HCT116 (cell line): ENCODE data around the gene TOMM40. TPM values are rescaled to one million over a fixed set of nuclear protein-coding genes. Genes with fewer than 3 reads are reported as not detected.

ENCODE experiments used
- ATAC-seq: fragments of 200-7000 bp; cut with Tn5 transposase; 2 replicates; pipeline ENCODE4 v1.9.1; 2020; ENCODE audit warnings: mild to moderate bottlenecking, moderate library complexity
- BruUV-seq: library from RNA; stranded (reverse); fragments of 400-500 nt; replicated peaks from 2 replicates; lab custom pipeline; 2021; lab: Mats Ljungman, UMichigan
- CTCF ChIA-PET: fragments of 300-600 bp; sonication (Branson Sonifier 250); formaldehyde crosslinking; loops from one replicate; lab custom pipeline; 2021; ENCODE audit warnings: antibody characterized with exemption; lab: Charles Lee
- POLR2A ChIA-PET: fragments of 300-600, 350-600 bp; sonication (Branson Sonifier 250); formaldehyde crosslinking; loops from one replicate; lab custom pipeline; 2021; ENCODE audit warnings: antibody characterized with exemption; lab: Charles Lee
- RAD21 ChIA-PET, 2 experiments: fragments of 300-600 bp; sonication (Branson Sonifier 250); formaldehyde crosslinking; loops; one replicate each; lab custom pipeline; 2023; ENCODE audit warnings: low total read pairs in 2 of 2; ENCODE audit not compliant: uncharacterized antibody in 2 of 2, unreplicated experiment in 2 of 2, low non-redundant PET in 1 of 2; lab: Charles Lee
- DNase-seq: peaks from one replicate; pipeline ENCODE4 v3.0.0-alpha.2; 2010; ENCODE audit warnings: low read depth, low spot score
- H2AFZ ChIP-seq: fragments of 200-600 bp; shearing (Covaris generic), sonication (generic); 2 replicates; pipeline ENCODE4 v1.6.1; 2017; ENCODE audit warnings: low read depth, mixed run types, mixed read lengths, antibody characterized with exemption, low read length; ENCODE audit not compliant: poor library complexity, severe bottlenecking
- H3K27ac ChIP-seq: 2 replicates; pipeline ENCODE4 v1.5.1; 2012; ENCODE audit warnings: low read depth, low read length
- H3K27me3 ChIP-seq: fragments of 200-600 bp; sonication (generic); 2 replicates; pipeline ENCODE4 v1.6.1; 2016; ENCODE audit warnings: mixed run types, low read length, mixed read lengths; ENCODE audit not compliant: insufficient read depth
- H3K36me3 ChIP-seq, 2 experiments: fragments of 200-500 bp in 1 of 2; fragments of 200-600 bp in 1 of 2; sonication (Bioruptor generic) in 1 of 2; sonication (generic) in 1 of 2; 2 replicates each; pipeline versions ENCODE4 v1.5.1 to v1.6.1; 2014 to 2016; ENCODE audit warnings: low read length in 2 of 2, inconsistent platforms in 1 of 2, mixed read lengths in 1 of 2, mixed run types in 1 of 2; ENCODE audit not compliant: insufficient read depth in 2 of 2, control insufficient read depth in 1 of 2
- H3K4me1 ChIP-seq, 2 experiments: fragments of 200-600 bp in 1 of 2; sonication (generic) in 1 of 2; 2 replicates each; pipeline versions ENCODE4 v1.5.1 to v1.6.1; 2012 to 2017; ENCODE audit warnings: low read length in 2 of 2, inconsistent platforms in 1 of 2, mild to moderate bottlenecking in 1 of 2, mixed read lengths in 1 of 2, mixed run types in 1 of 2, moderate library complexity in 1 of 2; ENCODE audit not compliant: insufficient read depth in 2 of 2, control insufficient read depth in 1 of 2
- H3K4me2 ChIP-seq: fragments of 200-600 bp; sonication (generic); 2 replicates; pipeline ENCODE4 v1.6.1; 2017; ENCODE audit warnings: mixed run types, low read length, mixed read lengths
- H3K4me3 ChIP-seq, 2 experiments: fragments of 200-600 bp in 1 of 2; sonication (generic) in 1 of 2; replicated peaks in 1 of 2; 2 replicates each; pipeline ENCODE4 v1.5.1; 2011 to 2016; ENCODE audit warnings: low read length in 2 of 2, control low read depth in 1 of 2, low read depth in 1 of 2, mild to moderate bottlenecking in 1 of 2, mixed read lengths in 1 of 2, mixed run types in 1 of 2
- H3K79me2 ChIP-seq: fragments of 200-600 bp; sonication (generic); 2 replicates; pipeline ENCODE4 v1.6.1; 2017; ENCODE audit warnings: mild to moderate bottlenecking, mixed run types, low read length, moderate library complexity, mixed read lengths; ENCODE audit not compliant: insufficient read depth
- H3K9ac ChIP-seq: fragments of 200-600 bp; sonication (generic); 2 replicates; pipeline ENCODE4 v1.6.1; 2016; ENCODE audit warnings: low read length, mixed read lengths
- H3K9me2 ChIP-seq: fragments of 200-600 bp; sonication (generic), shearing (Covaris generic); 2 replicates; pipeline ENCODE4 v1.6.1; 2017; ENCODE audit warnings: mixed run types, mild to moderate bottlenecking, moderate library complexity; ENCODE audit not compliant: insufficient read depth
- H3K9me3 ChIP-seq, 2 experiments: fragments of 200-500 bp in 1 of 2; fragments of 200-600 bp in 1 of 2; sonication (Bioruptor generic) in 1 of 2; sonication (generic) in 1 of 2; 2 replicates each; pipeline ENCODE4 v1.6.1; 2014 to 2017; ENCODE audit warnings: low read length in 2 of 2, mixed read lengths in 2 of 2, inconsistent platforms in 1 of 2, low read depth in 1 of 2, mild to moderate bottlenecking in 1 of 2, mixed run types in 1 of 2, moderate library complexity in 1 of 2; ENCODE audit not compliant: control insufficient read depth in 1 of 2, insufficient read depth in 1 of 2
- H4K20me1 ChIP-seq: fragments of 200-600 bp; sonication (generic), shearing (Covaris generic); 2 replicates; pipeline ENCODE4 v1.6.1; 2017; ENCODE audit warnings: mixed run types, mild to moderate bottlenecking, moderate library complexity; ENCODE audit not compliant: insufficient read depth
- CBX3 ChIP-seq: IDR thresholded peaks from 2 replicates; pipeline ENCODE4 v1.6.1; 2012; ENCODE audit warnings: low read depth
- CTCF ChIP-seq, 3 experiments: fragments of 200-600 bp in 1 of 3; sonication (generic) in 1 of 3; IDR thresholded peaks in 2 of 3; conservative IDR thresholded peaks in 1 of 3; 2 replicates each; pipeline ENCODE4 v1.5.1; 2012 to 2017; ENCODE audit warnings: low read depth in 2 of 3, low read length in 2 of 3, antibody characterized with exemption in 1 of 3, borderline replicate concordance in 1 of 3, control low read depth in 1 of 3, mild to moderate bottlenecking in 1 of 3, mixed read lengths in 1 of 3, mixed run types in 1 of 3, moderate library complexity in 1 of 3; ENCODE audit not compliant: insufficient read depth in 1 of 3
- EZH2phosphoT487 ChIP-seq: fragments of 200-600 bp; IDR thresholded peaks from 2 replicates; pipeline ENCODE4 v1.6.1; 2018; ENCODE audit warnings: antibody characterized with exemption, borderline replicate concordance
- JUND ChIP-seq: IDR thresholded peaks from 2 replicates; pipeline ENCODE4 v1.6.1; 2012
- MAX ChIP-seq: IDR thresholded peaks from 2 replicates; pipeline ENCODE4 v1.6.1; 2012
- POLR2AphosphoS5 ChIP-seq: IDR thresholded peaks from 2 replicates; pipeline ENCODE4 v1.6.1; 2011; ENCODE audit warnings: mild to moderate bottlenecking, low read depth, low read length, moderate library complexity
- RAD21 ChIP-seq: IDR thresholded peaks from 2 replicates; pipeline ENCODE4 v1.6.1; 2012; ENCODE audit warnings: low read depth, mild to moderate bottlenecking
- TCF7L2 ChIP-seq: IDR thresholded peaks from 2 replicates; pipeline ENCODE4 v1.7.0; 2011; ENCODE audit warnings: borderline replicate concordance, inconsistent platforms; ENCODE audit not compliant: insufficient read depth, insufficient read length; ENCODE audit errors: extremely low read depth
- YY1 ChIP-seq: IDR thresholded peaks from 2 replicates; pipeline ENCODE4 v1.6.1; 2011; ENCODE audit warnings: low read length, low read depth, moderate library complexity, mild to moderate bottlenecking; ENCODE audit not compliant: insufficient replicate concordance; ENCODE audit errors: extremely low read depth
- ZNF274 ChIP-seq: fragments of 200-500 bp; sonication (Bioruptor generic); IDR thresholded peaks from 2 replicates; pipeline ENCODE4 v1.6.1; 2014; ENCODE audit warnings: mild to moderate bottlenecking, low read depth, low read length, inconsistent platforms
- intact Hi-C: fragments of 100-400 bp; cut with micrococcal nuclease; formaldehyde crosslinking; loops from 2 replicates; pipeline ENCODE4 v1.10.0; 2022
- total RNA-seq: library from RNA; stranded (reverse); gene quantifications from one replicate; pipeline ENCODE4 v1.2.1, GENCODE V29; 2021; ENCODE audit not compliant: unreplicated experiment

The TOMM40 gene
- total RNA-seq, 1 experiment from 2014 or later, result 178 TPM

- no peaks in the 10 kb centered on the region for H3K79me2 ChIP-seq
- H4K20me1 ChIP-seq, result no peaks in the 10 kb centered on the region
- H3K4me1 ChIP-seq, result peaks cover 8 to 11% of the 10 kb centered on the region in 2 experiments; a peak in 2 of 4 replicates
- BruUV-seq, result no TSS peak
- no peak for TF ChIP-seq ZNF274
- TF ChIP-seq JUND, result no peak
- TF ChIP-seq TCF7L2, result no peak
- no peak for TF ChIP-seq POLR2AphosphoS5
- TF ChIP-seq CTCF (IDR thresholded peaks at IDR 0.05 in 2 of 3, conservative IDR thresholded peaks at IDR 0.05 in 1 of 3; ENCODE audit: borderline replicate concordance in 1 of 3, insufficient read depth in 1 of 3, low read depth in 2 of 3, low read length in 2 of 3), result no peak
- no peak overlapping the region for H3K27ac ChIP-seq
- no peaks in the 10 kb centered on the region for H3K9me3 ChIP-seq
- ChIA-PET RAD21 (no interaction called here), CTCF (no interaction called here), POLR2A (no interaction called here)
- H3K9ac ChIP-seq, result no peak overlapping the region
- no peaks in the 10 kb centered on the region for H3K9me2 ChIP-seq
- no peak for DNase-seq
- H3K27me3 ChIP-seq, result no peaks in the 10 kb centered on the region
- intact Hi-C loops, result no loop called here
- no peak for ATAC-seq
- no peak overlapping the region for H3K4me2 ChIP-seq
- H3K36me3 ChIP-seq, result no peaks in the 10 kb centered on the region
- no peak overlapping the region for H2AFZ ChIP-seq
- H3K4me3 ChIP-seq, result no peak overlapping the region
Observed at GRCh38 chr19:44948763-44949374, 57.8 kb downstream of the TOMM40 start.

- no peaks in the 10 kb centered on the region for H3K9me3 ChIP-seq
- H3K9ac ChIP-seq, result no peak overlapping the region
- H3K27me3 ChIP-seq, result no peaks in the 10 kb centered on the region
- no peaks in the 10 kb centered on the region for H3K79me2 ChIP-seq
- no peaks in the 10 kb centered on the region for H4K20me1 ChIP-seq
- no peak overlapping the region for H3K4me3 ChIP-seq
- intact Hi-C loops, result no loop called here
- H3K4me1 ChIP-seq, result peaks cover 8 to 18% of the 10 kb centered on the region in 2 experiments; a peak in 2 of 4 replicates
- H3K27ac ChIP-seq, result no peak overlapping the region
- no peaks in the 10 kb centered on the region for H3K36me3 ChIP-seq
- DNase-seq, result no peak
- ChIA-PET POLR2A (no interaction called here), CTCF (no interaction called here), RAD21 (no interaction called here)
- no peak overlapping the region for H3K4me2 ChIP-seq
- H2AFZ ChIP-seq, result no peak overlapping the region
- TF ChIP-seq TCF7L2 (no peak), CTCF (IDR thresholded peaks at IDR 0.05 in 2 of 3, conservative IDR thresholded peaks at IDR 0.05 in 1 of 3; ENCODE audit: borderline replicate concordance in 1 of 3, insufficient read depth in 1 of 3, low read depth in 2 of 3, low read length in 2 of 3) (no peak), MAX (no peak), YY1 (no peak), CBX3 (no peak), RAD21 (no peak), EZH2phosphoT487 (no peak)
- BruUV-seq, result no TSS peak
- no peaks in the 10 kb centered on the region for H3K9me2 ChIP-seq
- no peak for ATAC-seq
Observed at GRCh38 chr19:44949550-44949949, 58.5 kb downstream of the TOMM40 start.
